ENCODE data around the gene ERCC6L2. TPM values are rescaled to one million over a fixed set of nuclear protein-coding genes. Genes with fewer than 3 reads are reported as not detected.

ERCC6L2 gene, protein sequence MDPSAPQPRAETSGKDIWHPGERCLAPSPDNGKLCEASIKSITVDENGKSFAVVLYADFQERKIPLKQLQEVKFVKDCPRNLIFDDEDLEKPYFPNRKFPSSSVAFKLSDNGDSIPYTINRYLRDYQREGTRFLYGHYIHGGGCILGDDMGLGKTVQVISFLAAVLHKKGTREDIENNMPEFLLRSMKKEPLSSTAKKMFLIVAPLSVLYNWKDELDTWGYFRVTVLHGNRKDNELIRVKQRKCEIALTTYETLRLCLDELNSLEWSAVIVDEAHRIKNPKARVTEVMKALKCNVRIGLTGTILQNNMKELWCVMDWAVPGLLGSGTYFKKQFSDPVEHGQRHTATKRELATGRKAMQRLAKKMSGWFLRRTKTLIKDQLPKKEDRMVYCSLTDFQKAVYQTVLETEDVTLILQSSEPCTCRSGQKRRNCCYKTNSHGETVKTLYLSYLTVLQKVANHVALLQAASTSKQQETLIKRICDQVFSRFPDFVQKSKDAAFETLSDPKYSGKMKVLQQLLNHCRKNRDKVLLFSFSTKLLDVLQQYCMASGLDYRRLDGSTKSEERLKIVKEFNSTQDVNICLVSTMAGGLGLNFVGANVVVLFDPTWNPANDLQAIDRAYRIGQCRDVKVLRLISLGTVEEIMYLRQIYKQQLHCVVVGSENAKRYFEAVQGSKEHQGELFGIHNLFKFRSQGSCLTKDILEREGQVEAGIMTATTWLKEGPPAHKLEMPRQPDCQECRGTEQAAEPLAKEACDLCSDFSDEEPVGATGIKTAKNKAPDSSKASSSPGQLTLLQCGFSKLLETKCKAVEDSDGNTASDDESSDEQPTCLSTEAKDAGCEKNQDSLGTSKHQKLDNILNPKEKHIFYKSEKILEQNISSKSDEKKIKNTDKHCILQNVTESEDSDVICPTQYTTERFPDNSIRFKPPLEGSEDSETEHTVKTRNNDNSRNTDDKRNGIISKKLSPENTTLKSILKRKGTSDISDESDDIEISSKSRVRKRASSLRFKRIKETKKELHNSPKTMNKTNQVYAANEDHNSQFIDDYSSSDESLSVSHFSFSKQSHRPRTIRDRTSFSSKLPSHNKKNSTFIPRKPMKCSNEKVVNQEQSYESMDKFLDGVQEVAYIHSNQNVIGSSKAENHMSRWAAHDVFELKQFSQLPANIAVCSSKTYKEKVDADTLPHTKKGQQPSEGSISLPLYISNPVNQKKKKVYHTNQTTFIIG (N-terminal part only)
- 10 to 100 TPM; 33.8 to 34.5 TPM for total RNA-seq

DNA sequence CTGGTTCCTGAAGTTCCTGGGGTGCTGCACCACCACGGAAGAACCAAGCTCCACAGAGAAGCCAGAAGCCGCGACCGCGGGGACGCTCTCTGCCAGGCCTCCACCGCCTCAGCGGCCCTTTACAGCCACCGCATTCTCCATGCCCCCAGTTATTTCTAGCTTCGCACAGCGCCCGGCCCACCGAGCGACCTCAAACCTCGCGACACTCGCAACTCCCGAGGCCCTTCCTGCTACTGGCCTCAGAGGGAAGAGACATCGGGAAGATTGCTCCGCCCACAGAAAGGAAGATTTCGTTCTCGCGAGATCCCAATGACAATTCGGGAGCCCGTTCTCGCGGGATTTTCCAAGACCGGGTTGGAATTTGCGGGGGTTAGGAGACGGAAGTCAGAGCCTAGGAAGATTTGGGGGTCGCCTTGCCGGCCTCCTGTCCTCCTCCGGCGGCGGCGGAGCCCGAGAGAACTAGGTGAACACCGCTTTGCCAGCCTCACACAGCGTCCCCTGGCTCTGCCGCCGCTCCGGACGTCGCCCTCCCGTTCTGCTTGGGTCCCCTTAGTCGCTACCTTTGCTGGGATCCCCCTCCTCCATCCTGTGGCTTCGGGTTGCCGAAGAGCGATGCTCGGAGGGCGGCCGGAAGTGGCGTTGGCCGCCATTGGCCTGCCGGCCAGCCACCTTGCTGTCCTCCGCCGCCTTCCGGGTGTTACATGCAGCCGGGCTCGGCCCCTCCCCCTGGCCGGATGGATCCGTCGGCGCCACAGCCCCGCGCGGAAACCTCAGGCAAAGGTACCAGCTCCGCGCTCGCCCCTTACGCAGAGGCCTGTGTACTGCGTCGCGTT lies at the start of gene ERCC6L2:
TSS of gene ERCC6L2 (plus strand) at position 387 of the 833 bp plus-strand sequence. CDS start at position 735, 348 bp downstream.
- Mint-ChIP-seq H3K36me3 (peaks cover 54% of the 10 kb centered on the region), H3K4me3 (no peak within 1 kb of the TSS), H3K4me1 (peaks cover 24% of the 10 kb centered on the region), H3K27me3 (no peaks in the 10 kb centered on the region), H3K9me3 (peaks cover 20% of the 10 kb centered on the region), H3K27ac (no peak within 1 kb of the TSS)
- peak; percentile 96 for DNase-seq

DNA sequence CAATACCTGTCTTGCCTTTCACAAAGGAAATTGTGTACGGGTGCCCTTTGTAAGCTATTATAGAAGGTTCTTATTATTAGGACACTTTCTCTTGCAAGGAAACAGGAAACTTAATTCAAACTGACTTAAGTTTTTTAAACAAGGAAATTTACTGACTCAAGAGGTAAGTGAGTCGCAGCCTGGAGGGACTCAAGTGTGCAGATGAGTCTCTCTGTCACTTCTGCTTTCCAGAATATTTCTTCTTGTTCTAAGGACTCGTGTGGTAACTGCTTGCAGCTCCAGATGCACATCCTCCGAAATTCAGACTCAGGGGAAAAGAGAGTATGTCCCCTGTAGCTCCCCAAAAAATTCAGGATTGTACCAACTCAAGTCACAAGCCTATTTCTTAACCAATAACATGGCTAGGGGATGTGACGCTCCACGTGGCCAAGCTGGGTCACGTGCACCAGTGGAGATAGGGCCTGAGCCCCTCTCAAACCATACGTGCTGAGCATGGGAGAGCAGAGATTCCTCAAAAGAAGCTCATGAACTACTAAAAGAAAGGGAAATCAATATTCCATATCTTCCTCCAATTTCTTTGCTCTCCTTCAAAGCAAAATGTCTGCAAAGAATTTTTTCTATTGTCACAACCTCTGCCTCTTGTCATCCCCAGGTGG lies 49.2 kb upstream of the ERCC6L2 start:
- no peaks in the 10 kb centered on the region for H3K27me3 Mint-ChIP-seq
- H3K9me3 Mint-ChIP-seq, result no peaks in the 10 kb centered on the region
- H3K36me3 Mint-ChIP-seq, result no peaks in the 10 kb centered on the region
- H3K27ac Mint-ChIP-seq, result no peak overlapping the region
- no peak for DNase-seq
- no peak overlapping the region for H3K4me3 Mint-ChIP-seq
- H3K4me1 Mint-ChIP-seq, result peaks cover 24% of the 10 kb centered on the region

DNA sequence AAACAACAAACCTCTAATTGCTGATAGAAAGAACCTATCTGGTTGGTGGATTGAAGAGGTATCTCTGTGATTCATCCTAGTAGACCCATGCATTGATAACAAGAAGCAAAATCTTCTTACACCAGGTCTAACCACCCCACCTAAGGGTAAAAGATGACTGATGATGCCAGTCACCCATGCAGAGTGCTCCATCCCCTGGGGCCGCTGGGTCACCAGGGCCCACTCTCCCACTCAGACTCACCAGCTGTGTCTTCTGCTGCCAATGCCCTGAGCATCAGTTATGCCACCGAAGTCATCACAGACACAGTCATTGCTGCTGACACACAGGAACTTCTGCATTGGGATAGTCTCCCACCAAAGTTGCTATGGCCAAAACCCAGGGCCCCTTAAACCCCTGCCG lies 44.7 kb upstream of the ERCC6L2 start:
- Mint-ChIP-seq H3K36me3 (no peaks in the 10 kb centered on the region), H3K27me3 (no peaks in the 10 kb centered on the region), H3K9me3 (no peaks in the 10 kb centered on the region), H3K27ac (no peak overlapping the region), H3K4me1 (peaks cover 17% of the 10 kb centered on the region), H3K4me3 (no peak overlapping the region)
- DNase-seq, result no peak

DNA sequence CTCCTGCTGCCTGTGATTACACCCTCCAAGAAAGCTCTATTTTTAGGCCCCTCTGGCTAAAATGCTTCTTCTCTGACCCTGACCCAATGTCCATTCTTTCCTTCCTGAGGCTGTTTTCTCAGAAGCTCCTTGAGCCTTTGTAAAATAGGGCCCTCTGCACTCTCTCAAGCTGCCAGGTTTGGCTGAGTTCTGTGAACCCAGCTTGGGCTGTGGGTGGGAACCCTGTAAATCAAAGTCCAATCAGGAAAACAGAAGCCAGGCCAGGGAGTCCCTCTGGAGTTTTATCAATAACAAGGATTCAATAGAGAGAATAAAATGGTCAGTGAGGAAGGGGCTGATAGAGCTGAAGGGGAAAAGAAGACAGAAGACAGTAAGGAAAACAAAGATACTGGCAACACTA lies 43.7 kb upstream of the ERCC6L2 start:
- no peak for DNase-seq
- H3K27ac Mint-ChIP-seq, result no peak overlapping the region
- no peak overlapping the region for H3K4me3 Mint-ChIP-seq
- H3K36me3 Mint-ChIP-seq, result no peaks in the 10 kb centered on the region
- H3K9me3 Mint-ChIP-seq, result no peaks in the 10 kb centered on the region
- H3K4me1 Mint-ChIP-seq, result peaks cover 15% of the 10 kb centered on the region
- H3K27me3 Mint-ChIP-seq, result no peaks in the 10 kb centered on the region

DNA sequence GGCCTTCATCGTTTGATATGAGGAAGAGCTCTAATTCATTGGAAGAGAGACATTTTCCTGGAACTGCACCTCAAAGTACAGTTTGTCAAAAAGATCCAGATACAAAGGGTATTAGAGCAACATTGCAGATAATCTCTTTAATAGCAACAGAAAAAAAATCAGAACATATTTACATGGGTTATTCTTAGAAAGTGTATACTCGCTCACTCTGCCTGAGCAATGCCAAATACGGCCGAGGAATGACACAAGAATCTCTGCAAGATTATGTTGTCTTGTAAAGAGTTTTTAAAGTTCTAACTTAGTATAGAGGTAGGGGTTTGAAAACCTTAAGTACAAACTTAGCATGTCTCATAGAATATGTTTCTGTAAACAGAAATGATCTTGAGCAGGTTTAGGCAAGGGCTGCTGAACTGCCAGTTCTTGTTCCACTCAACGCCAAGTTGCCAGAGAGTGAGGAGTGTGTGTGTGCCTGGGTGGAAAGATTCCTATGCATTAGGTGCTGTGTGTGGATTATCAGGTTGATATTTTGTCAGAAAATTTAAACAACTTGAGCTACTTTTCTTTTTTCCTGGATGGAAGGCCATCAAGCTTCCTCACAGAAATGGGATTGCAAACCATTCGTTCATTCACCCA lies 41.8 kb upstream of the ERCC6L2 start:
- Mint-ChIP-seq H3K27me3 (no peaks in the 10 kb centered on the region), H3K9me3 (no peaks in the 10 kb centered on the region), H3K4me1 (peaks cover 15% of the 10 kb centered on the region), H3K4me3 (no peak overlapping the region), H3K36me3 (no peaks in the 10 kb centered on the region), H3K27ac (no peak overlapping the region)
- no peak for DNase-seq

DNA sequence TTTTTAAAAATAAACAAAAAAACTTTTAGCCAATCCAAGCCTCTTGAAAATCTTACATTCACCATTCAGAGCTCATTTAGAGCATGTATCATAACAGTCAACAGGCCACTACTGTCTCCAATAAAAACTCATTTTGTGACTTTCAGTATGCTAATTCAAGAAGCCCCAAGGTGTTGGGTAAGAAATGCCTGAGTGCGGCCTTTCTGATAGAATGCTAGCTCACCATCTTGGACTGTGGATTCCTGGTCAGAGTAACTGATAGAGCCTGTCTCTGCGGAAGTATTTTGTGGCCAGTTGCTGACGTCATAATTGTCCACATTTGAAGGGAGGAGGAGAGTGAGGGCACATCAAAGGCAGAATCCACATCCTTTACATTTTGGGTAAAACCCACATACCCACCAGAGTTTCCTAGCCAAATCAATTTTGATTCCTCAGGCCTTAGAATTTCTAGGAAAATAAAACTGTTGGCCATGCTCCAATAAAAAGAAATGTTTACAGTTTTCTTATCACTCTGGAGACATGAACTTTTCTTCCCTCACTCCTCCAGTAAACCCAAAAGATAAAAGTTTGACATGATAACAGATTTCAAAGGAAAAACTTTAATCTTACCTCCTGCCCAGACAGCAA lies 41.1 kb upstream of the ERCC6L2 start:
- no peaks in the 10 kb centered on the region for H3K36me3 Mint-ChIP-seq
- H3K27me3 Mint-ChIP-seq, result no peaks in the 10 kb centered on the region
- H3K4me3 Mint-ChIP-seq, result no peak overlapping the region
- H3K9me3 Mint-ChIP-seq, result no peaks in the 10 kb centered on the region
- H3K27ac Mint-ChIP-seq, result no peak overlapping the region
- H3K4me1 Mint-ChIP-seq, result peaks cover 15% of the 10 kb centered on the region
- no peak for DNase-seq

DNA sequence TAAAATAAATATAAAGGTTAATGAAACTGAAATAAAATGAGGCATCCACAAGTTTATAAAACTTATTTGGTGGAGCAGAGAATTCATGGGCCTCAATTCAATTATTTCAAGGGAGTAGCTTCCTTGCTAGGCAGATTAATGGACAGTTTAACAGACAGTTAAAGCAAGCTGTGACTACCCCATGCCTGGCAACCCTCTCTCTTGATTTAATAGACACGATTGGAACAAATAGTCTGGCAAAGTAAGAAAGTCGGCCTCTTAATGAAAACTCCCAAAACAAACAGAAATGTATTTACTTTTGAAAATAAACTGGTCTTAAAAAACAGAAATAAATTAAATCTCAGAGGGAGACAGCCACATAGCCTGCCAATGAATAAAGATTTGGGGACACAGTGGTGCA lies 40.1 kb upstream of the ERCC6L2 start:
- no peaks in the 10 kb centered on the region for H3K9me3 Mint-ChIP-seq
- no peaks in the 10 kb centered on the region for H3K36me3 Mint-ChIP-seq
- H3K27ac Mint-ChIP-seq, result no peak overlapping the region
- no peak for DNase-seq
- H3K4me3 Mint-ChIP-seq, result no peak overlapping the region
- peaks cover 15% of the 10 kb centered on the region for H3K4me1 Mint-ChIP-seq
- no peaks in the 10 kb centered on the region for H3K27me3 Mint-ChIP-seq

DNA sequence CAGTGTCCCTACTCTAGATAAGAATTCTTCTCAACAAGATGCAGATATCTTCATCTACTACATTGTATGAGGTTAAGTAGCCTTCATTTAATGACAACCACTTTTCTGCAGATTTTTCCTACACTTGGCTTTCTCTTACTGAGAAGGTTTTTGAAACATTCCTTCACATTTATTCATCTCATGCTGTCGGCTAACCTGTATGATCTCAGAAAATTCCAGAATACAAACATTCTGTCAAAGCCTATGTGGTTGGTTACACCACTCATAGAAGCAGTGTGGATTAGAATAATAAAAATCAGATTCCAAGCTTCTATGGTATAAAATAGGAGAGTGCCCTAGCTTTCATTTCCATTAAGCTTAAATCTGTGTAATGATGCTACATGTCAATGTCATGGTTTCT lies 39.4 kb upstream of the ERCC6L2 start:
- no peak overlapping the region for H3K4me3 Mint-ChIP-seq
- no peaks in the 10 kb centered on the region for H3K9me3 Mint-ChIP-seq
- DNase-seq, result no peak
- H3K27ac Mint-ChIP-seq, result no peak overlapping the region
- no peaks in the 10 kb centered on the region for H3K36me3 Mint-ChIP-seq
- H3K27me3 Mint-ChIP-seq, result no peaks in the 10 kb centered on the region
- peaks cover 18% of the 10 kb centered on the region for H3K4me1 Mint-ChIP-seq

DNA sequence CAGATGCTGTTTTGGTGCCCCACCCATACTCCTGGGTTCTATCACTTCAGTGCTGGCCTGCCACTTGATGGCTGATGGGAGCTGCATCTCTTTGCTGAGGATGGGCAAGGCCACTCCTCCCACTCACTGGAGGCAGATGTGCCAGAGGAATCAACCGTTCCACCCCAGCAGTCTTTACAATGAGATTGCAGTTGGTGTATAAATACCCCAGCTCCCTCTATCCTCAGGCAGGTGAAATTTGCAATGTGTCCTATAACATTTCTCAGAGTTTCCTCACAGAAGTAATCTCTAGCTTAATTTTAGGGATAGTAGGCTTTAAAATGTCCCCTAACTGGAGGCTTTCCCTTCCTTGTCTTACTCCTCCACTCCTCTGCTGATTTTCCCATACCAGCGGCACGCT lies 36.5 kb upstream of the ERCC6L2 start:
- no peaks in the 10 kb centered on the region for H3K27me3 Mint-ChIP-seq
- DNase-seq, result no peak
- no peak overlapping the region for H3K27ac Mint-ChIP-seq
- no peak overlapping the region for H3K4me3 Mint-ChIP-seq
- H3K36me3 Mint-ChIP-seq, result peaks cover 7% of the 10 kb centered on the region
- H3K9me3 Mint-ChIP-seq, result peaks cover 2% of the 10 kb centered on the region
- H3K4me1 Mint-ChIP-seq, result peaks cover 12% of the 10 kb centered on the region

DNA sequence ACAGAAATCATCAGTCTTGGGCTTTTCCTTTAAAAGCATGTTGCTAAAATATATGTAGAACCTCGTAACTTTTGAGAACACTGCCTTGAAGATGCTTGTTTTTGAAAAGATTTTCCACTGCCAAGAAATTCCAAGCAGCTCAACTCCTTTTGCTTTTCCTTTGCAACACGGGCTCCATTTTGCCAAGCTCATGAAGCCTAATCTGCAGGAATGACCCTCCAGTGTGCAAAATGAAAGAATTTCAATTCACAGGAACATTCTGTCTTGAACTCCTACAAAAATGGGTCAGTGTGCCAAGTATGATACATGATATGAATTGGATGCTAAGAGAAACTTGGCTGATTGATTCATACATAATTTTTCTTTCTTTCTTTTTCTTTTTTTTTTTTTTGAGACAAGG lies 35.4 kb upstream of the ERCC6L2 start:
- H3K4me3 Mint-ChIP-seq, result no peak overlapping the region
- H3K36me3 Mint-ChIP-seq, result peaks cover 7% of the 10 kb centered on the region
- peaks cover 2% of the 10 kb centered on the region for H3K9me3 Mint-ChIP-seq
- no peak overlapping the region for H3K27ac Mint-ChIP-seq
- no peaks in the 10 kb centered on the region for H3K27me3 Mint-ChIP-seq
- peaks cover 3% of the 10 kb centered on the region for H3K4me1 Mint-ChIP-seq
- no peak for DNase-seq

DNA sequence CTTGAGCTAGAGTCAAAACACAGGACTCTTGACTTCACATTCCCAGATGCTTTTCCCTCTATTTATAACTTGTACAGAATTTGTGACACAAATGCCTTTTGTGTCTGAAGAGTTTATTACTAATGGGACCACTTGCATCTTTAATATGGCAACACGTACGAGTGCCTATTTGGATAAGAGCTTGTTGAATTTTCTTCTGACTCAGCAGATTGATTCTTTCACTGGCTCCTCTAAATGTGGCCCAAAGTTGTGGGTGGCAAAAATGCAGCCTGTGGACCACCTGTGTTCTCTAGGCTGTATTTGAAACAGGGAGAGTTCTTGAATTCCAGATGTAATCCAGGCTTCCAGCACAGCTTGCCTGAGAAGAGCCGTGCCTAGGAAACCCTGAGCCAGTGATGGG lies 34.1 kb upstream of the ERCC6L2 start:
- peaks cover 2% of the 10 kb centered on the region for H3K9me3 Mint-ChIP-seq
- no peak overlapping the region for H3K4me3 Mint-ChIP-seq
- peaks cover 3% of the 10 kb centered on the region for H3K4me1 Mint-ChIP-seq

DNA sequence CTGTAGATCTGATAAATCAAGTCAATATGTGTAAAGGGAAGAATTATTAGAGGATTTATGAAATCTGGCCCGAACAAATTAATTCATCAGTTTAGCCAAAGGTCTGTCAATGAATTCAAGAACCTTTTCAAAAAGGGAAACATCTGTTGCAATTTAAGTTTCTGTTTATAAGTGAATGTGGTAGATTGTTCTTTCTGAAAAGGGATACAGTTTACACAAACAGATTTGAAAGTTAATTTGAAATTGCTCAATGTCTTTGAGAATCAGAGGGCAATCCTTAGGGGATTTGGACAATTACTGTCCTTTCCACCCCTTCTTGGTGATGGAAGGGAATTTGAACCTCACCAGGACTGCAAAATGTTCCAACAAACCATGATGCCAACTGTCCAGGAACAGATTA lies 29.7 kb upstream of the ERCC6L2 start:
- H3K27ac Mint-ChIP-seq, result no peak overlapping the region
- H3K36me3 Mint-ChIP-seq, result peaks cover 22% of the 10 kb centered on the region
- peaks cover 2% of the 10 kb centered on the region for H3K9me3 Mint-ChIP-seq
- no peaks in the 10 kb centered on the region for H3K27me3 Mint-ChIP-seq
- H3K4me3 Mint-ChIP-seq, result no peak overlapping the region
- no peak for DNase-seq
- peaks cover 5% of the 10 kb centered on the region for H3K4me1 Mint-ChIP-seq

More for the DNA sequence above, 34.1 kb upstream of the ERCC6L2 start:
- H3K27me3 Mint-ChIP-seq, result no peaks in the 10 kb centered on the region
- no peak overlapping the region for H3K27ac Mint-ChIP-seq
- DNase-seq, result no peak
- peaks cover 7% of the 10 kb centered on the region for H3K36me3 Mint-ChIP-seq

DNA sequence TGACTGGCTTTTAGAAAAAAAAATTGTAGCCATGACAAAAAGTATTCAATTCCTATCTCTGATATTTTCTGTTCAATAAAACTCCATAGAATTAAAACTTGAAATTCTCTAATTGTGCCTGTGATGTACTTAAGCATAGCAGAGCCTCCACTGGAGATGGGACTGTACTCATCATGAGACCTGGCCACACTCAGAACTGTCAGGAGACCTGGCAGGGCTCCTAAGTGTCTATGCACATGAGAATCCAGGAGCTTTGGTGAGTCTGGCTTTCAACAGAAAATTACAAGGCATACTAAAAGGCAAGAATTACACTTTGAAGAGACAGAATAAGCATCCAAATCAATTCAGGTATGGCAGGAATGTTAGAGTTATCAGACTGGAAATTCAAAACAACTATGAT lies 26.7 kb upstream of the ERCC6L2 start:
- H3K4me3 Mint-ChIP-seq, result no peak overlapping the region
- peaks cover 20% of the 10 kb centered on the region for H3K36me3 Mint-ChIP-seq
- H3K27me3 Mint-ChIP-seq, result no peaks in the 10 kb centered on the region
- no peak overlapping the region for H3K27ac Mint-ChIP-seq
- H3K4me1 Mint-ChIP-seq, result peaks cover 19% of the 10 kb centered on the region
- DNase-seq, result no peak
- H3K9me3 Mint-ChIP-seq, result peaks cover 2% of the 10 kb centered on the region
